Left ventricle myocardium inferior (tissue), 1 donor: ENCODE measurements around the gene IMP4. TPM values are rescaled to one million over a fixed set of nuclear protein-coding genes. Genes with fewer than 3 reads are reported as not detected.

ENCODE experiments used
- DNase-seq: peaks from one replicate; pipeline ENCODE4 v3.0.0-alpha.2; 2020
- H3K27ac ChIP-seq: fragments of 200-600 bp; replicated peaks from 2 replicates; pipeline ENCODE4 v1.8.0; 2021
- H3K27me3 ChIP-seq: fragments of 200-600 bp; 2 replicates; pipeline ENCODE4 v1.8.0; 2021; ENCODE audit warnings: low read depth
- H3K36me3 ChIP-seq: fragments of 200-600 bp; 2 replicates; pipeline ENCODE4 v1.8.0; 2021
- H3K4me1 ChIP-seq: fragments of 200-600 bp; 2 replicates; pipeline ENCODE4 v1.8.0; 2021
- H3K4me3 ChIP-seq: fragments of 200-600 bp; 2 replicates; pipeline ENCODE4 v1.8.0; 2021; ENCODE audit warnings: mild to moderate bottlenecking, moderate library complexity
- H3K9me3 ChIP-seq: fragments of 200-600 bp; replicated peaks from 2 replicates; pipeline ENCODE4 v1.8.0; 2021
- intact Hi-C: fragments of 100-400 bp; cut with micrococcal nuclease; formaldehyde crosslinking; loops from one replicate; pipeline ENCODE4 v1.11.0; 2022
- total RNA-seq: library from RNA; stranded (reverse); fragmentation: NEBNext Ultra II Directional; extraction: Animal tissue kit (Norgen Biotek cat#: 25700); gene quantifications from one replicate; pipeline ENCODE4 v1.2.1, GENCODE V29; 2021
- TF ChIP-seq, protein P1 (sequence below): fragments of 200-600 bp; IDR thresholded peaks from 2 replicates; pipeline ENCODE4 v1.8.0; 2021; ENCODE audit warnings: antibody characterized with exemption, mild to moderate bottlenecking, borderline replicate concordance
- donor health status: DM: no; HTN: yes; CAD: no; lungs with severe emphysema.

Gene IMP4
- total RNA-seq, 1 donor from 2014 or later: 57.2 TPM

DNA sequence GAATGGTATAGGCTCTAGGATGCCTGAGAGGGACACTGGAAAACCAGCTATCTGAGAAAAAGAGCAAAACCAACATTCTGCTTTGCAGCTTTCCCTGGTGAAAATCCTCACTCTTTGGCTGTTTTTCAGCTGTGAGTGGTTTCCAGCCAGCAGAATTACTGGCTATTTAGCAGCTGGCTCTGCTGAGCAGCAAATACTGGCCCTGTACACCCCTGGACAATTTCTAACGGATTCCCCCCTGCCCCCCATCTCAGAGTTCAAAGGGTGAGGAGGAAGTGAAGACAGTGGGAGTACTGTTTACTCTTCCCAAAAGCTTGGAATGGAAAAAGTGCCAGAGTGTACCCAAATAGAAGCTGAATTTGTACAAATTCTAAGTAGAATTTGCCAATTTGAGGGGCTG lies 26.1 kb upstream of the IMP4 start:
- no peaks in the 10 kb centered on the region for H3K9me3 ChIP-seq
- no peak for DNase-seq
- H3K27me3 ChIP-seq: peaks cover 20% of the 10 kb centered on the region
- H3K4me1 ChIP-seq: no peaks in the 10 kb centered on the region
- no peak overlapping the region for H3K4me3 ChIP-seq
- intact Hi-C loops: no loop called here
- H3K36me3 ChIP-seq: no peaks in the 10 kb centered on the region
- H3K27ac ChIP-seq: no peak overlapping the region
- TF ChIP-seq, protein P1, sequence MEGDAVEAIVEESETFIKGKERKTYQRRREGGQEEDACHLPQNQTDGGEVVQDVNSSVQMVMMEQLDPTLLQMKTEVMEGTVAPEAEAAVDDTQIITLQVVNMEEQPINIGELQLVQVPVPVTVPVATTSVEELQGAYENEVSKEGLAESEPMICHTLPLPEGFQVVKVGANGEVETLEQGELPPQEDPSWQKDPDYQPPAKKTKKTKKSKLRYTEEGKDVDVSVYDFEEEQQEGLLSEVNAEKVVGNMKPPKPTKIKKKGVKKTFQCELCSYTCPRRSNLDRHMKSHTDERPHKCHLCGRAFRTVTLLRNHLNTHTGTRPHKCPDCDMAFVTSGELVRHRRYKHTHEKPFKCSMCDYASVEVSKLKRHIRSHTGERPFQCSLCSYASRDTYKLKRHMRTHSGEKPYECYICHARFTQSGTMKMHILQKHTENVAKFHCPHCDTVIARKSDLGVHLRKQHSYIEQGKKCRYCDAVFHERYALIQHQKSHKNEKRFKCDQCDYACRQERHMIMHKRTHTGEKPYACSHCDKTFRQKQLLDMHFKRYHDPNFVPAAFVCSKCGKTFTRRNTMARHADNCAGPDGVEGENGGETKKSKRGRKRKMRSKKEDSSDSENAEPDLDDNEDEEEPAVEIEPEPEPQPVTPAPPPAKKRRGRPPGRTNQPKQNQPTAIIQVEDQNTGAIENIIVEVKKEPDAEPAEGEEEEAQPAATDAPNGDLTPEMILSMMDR: no peak

DNA sequence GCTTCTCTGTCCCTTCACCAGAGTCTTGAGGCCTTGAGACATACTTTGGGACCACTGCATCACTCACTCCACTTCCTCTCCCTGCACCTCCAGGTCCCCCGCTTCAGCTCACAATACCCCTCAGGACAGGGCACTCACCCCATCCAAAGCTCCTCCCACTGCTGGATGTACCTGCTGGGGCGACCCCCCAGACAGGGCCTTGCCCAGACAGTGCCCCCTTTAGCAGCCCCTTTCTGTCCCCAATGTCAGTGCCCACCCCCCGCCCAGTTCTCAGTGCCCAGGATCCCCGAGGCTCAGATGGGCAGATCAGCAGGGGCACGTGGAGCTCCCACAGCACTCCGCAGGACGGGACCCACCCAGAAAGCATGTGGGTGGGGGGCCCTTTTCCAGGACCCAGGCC lies 23.8 kb upstream of the IMP4 start:
- H3K4me1 ChIP-seq: no peaks in the 10 kb centered on the region
- TF ChIP-seq, protein P1: no peak
- H3K36me3 ChIP-seq: no peaks in the 10 kb centered on the region
- no peaks in the 10 kb centered on the region for H3K9me3 ChIP-seq
- DNase-seq: no peak
- peaks cover 17% of the 10 kb centered on the region for H3K27me3 ChIP-seq
- intact Hi-C loops: no loop called here
- H3K4me3 ChIP-seq: no peak overlapping the region
- no peak overlapping the region for H3K27ac ChIP-seq

DNA sequence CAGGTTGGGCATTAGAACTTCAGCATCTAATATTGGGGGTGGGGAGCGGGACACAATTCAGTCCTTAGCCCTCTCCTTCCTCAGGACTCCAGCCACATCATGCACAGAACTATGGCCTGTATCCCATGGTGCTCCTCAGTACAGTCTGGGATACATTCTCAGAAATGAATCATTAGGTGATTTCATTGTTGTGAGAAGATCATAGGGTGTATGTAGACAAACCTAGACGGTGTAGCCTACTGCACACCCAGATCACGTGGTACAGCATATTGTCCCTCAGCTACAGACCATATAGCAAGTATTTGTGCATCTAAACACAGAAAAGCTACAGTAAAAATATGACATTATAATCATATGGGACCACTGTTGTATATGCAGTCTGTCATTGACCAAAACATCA lies 23.2 kb upstream of the IMP4 start:
- no peaks in the 10 kb centered on the region for H3K4me1 ChIP-seq
- no peak overlapping the region for H3K27ac ChIP-seq
- intact Hi-C loops: no loop called here
- H3K27me3 ChIP-seq: peaks cover 17% of the 10 kb centered on the region
- no peak overlapping the region for H3K4me3 ChIP-seq
- TF ChIP-seq, protein P1: no peak
- no peaks in the 10 kb centered on the region for H3K36me3 ChIP-seq
- no peaks in the 10 kb centered on the region for H3K9me3 ChIP-seq
- no peak for DNase-seq

- peaks cover 84% of the 10 kb centered on the region for H3K27me3 ChIP-seq
- TF ChIP-seq, protein P1: no peak
- intact Hi-C loops: no loop called here
Observed at GRCh38 chr2:130327703-130328527, 14.8 kb upstream of the IMP4 start.

DNA sequence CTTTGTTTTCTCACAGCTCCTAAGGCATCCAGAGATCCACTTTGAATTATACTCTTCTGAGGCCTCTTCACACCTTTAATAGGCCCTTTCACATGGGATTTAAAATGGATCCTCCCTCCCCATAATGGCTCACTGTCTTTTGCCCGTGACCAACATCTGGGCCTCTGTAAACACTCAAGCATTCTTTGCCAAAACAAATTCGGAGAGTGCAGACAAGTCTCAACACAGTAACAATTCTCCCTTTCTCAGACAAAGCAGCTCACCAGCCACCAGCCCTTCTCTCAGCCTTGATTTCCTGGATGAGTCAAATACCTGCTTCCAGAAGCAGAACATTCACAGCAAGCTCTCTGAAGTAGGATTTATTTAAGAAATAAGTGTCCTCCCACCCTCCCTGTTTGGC lies 14.0 kb upstream of the IMP4 start:
- TF ChIP-seq, protein P1: no peak
- no peaks in the 10 kb centered on the region for H3K9me3 ChIP-seq
- H3K4me3 ChIP-seq: no peak overlapping the region
- DNase-seq: no peak
- peaks cover 84% of the 10 kb centered on the region for H3K27me3 ChIP-seq
- H3K27ac ChIP-seq: no peak overlapping the region
- no peaks in the 10 kb centered on the region for H3K36me3 ChIP-seq
- intact Hi-C loops: no loop called here
- H3K4me1 ChIP-seq: peaks cover 5% of the 10 kb centered on the region

More at GRCh38 chr2:130327703-130328527, 14.8 kb upstream of the IMP4 start:
- no peaks in the 10 kb centered on the region for H3K9me3 ChIP-seq
- H3K36me3 ChIP-seq: no peaks in the 10 kb centered on the region
- no peak overlapping the region for H3K27ac ChIP-seq
- no peak overlapping the region for H3K4me3 ChIP-seq
- DNase-seq: no peak
- peaks cover 5% of the 10 kb centered on the region for H3K4me1 ChIP-seq
